Mucosa of rectum (tissue), 2 donors: ENCODE data around the gene FMO2.

Experiments used
- H3K27ac ChIP-seq, 2 donors: one replicate each; pipeline ENCODE4 v1.7.0; 2013; ENCODE audit warnings: inconsistent platforms in 2 of 2, low read depth in 2 of 2, low read length in 2 of 2
- H3K27me3 ChIP-seq, 2 donors: one replicate each; pipeline ENCODE4 v1.7.0; 2013; ENCODE audit warnings: low read length in 2 of 2; ENCODE audit not compliant: control insufficient read depth in 2 of 2, insufficient read depth in 2 of 2
- H3K36me3 ChIP-seq, 2 donors: one replicate each; pipeline ENCODE4 v1.7.0; 2013; ENCODE audit warnings: low read length in 2 of 2; ENCODE audit not compliant: control insufficient read depth in 2 of 2, insufficient read depth in 2 of 2
- H3K4me1 ChIP-seq, 2 donors: one replicate each; pipeline ENCODE4 v1.7.0; 2013; ENCODE audit warnings: low read length in 2 of 2, mild to moderate bottlenecking in 1 of 2; ENCODE audit not compliant: control insufficient read depth in 2 of 2, insufficient read depth in 2 of 2
- H3K4me3 ChIP-seq, 2 donors: one replicate each; pipeline ENCODE4 v1.7.0; 2013; ENCODE audit warnings: low read length in 2 of 2
- H3K9ac ChIP-seq, 2 donors: one replicate each; pipeline ENCODE4 v1.7.0; 2013; ENCODE audit warnings: low read length in 2 of 2, low read depth in 1 of 2, mild to moderate bottlenecking in 1 of 2
- H3K9me3 ChIP-seq, 2 donors: one replicate each; pipeline ENCODE4 v1.7.0; 2013; ENCODE audit warnings: low read length in 2 of 2; ENCODE audit not compliant: control insufficient read depth in 2 of 2
- donor health status: healthy.
- donor health status: Normal muscosa, but diverticular disease.

FMO2 gene

DNA sequence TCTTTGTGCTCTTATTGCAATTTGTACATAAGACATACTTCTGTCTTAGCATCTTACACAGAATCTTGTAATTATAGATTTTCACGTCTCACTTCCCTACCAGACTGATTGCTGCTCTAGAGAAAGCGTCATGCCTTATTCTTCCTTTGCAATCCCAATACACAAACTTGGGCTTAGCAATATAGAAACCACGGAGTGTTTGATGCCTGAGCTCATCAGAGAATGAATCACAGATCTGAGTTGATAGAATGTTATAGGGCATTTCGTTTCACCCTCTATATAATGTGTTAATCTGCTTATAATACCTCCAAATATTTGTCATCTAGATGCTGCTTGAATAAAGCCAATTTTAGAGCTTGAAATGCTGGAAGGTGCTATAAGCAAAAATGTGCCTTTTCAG is 69.8 kb downstream of the FMO2 start:
- no peak overlapping the region for H3K27ac ChIP-seq
- peaks cover 0 to 4% of the 10 kb centered on the region in 2 donors for H3K27me3 ChIP-seq
- H3K36me3 ChIP-seq: no peaks in the 10 kb centered on the region
- no peak overlapping the region for H3K9ac ChIP-seq
- no peak overlapping the region for H3K4me3 ChIP-seq
- no peaks in the 10 kb centered on the region for H3K9me3 ChIP-seq
- peaks cover 4 to 14% of the 10 kb centered on the region in 2 donors for H3K4me1 ChIP-seq

DNA sequence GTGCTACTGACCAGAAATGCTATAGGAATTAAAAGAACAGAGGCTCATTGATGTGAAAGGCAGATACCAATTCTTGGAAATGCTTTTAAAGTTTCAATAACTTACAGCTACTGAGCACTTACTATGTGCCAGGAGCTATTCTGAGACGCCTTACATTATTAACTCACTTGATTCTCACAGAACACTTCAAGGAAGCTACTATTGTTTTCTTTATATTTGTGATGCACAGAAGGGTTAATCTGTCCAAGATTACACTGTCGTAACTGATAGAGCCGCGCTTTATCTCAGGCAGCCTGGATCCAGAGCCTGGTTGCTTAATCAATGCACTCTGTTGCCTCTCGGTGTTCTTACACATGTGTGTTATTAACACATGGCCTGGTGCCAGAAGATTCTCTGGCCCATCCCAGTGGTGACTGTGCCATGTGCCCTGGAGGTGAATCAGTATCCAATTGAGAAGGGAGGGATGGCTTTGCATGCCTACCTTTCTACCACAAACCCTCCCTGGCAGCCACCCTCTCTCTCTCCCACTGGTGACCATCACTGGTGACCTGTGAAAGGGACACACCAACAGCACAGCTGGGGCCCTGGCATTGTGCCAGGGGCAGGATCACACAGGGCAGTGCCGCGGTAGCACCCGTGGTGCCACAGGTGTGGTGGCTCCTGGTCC is 72.0 kb downstream of the FMO2 start:
- Histone ChIP-seq H3K27me3 (no peaks in the 10 kb centered on the region), H3K27ac (no peak overlapping the region), H3K4me3 (no peak overlapping the region), H3K9ac (no peak overlapping the region), H3K9me3 (no peaks in the 10 kb centered on the region), H3K36me3 (no peaks in the 10 kb centered on the region), H3K4me1 (peaks cover 4 to 9% of the 10 kb centered on the region in 2 donors)

DNA sequence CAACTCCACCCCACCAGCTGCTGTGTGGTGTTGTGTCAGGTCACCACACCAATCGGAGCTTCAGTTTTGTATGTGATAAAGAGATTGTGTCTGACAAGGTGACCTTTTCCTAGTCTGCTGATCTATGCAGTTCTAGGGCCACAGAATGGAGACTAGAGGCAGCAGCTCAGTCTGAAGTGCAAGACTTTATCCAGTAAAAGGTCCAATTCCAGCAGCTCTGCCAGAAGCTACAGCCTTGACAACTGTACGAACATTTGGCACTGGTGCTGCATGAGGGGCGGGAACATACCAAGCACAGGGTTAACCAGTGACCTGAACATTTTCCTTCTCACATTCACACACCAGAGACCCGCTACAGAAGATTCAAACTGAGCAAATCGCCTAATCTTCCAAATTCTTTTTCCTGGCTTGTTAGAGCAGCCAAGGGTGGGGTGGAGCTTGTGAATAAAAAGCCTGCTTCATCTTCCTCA is 72.5 kb downstream of the FMO2 start:
- Histone ChIP-seq H3K36me3 (no peaks in the 10 kb centered on the region), H3K27me3 (no peaks in the 10 kb centered on the region), H3K9ac (no peak overlapping the region), H3K4me3 (no peak overlapping the region), H3K4me1 (peaks cover 4 to 9% of the 10 kb centered on the region in 2 donors), H3K9me3 (no peaks in the 10 kb centered on the region), H3K27ac (peak overlapping the region in 1 of 2 donors; percentile 24)

DNA sequence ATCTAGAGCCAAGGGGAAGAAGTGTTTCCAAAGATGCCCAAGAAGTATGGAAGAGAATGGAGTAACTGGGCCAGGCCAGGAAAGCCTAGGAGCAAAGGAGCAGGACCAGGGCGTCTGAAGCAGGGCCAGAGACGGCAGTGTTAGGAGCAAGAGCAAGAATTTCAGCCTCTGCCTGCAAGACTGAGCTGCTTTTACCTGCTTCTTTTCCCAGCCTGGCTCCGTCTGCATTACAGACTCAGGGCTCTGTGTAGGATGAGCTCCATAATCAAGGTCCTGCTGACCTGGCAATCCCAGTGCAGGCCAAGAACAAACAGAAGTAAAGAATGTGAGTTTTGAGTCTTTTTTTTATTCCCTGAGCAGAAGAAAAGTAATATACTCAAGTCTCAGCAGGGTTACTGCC is 73.3 kb downstream of the FMO2 start:
- Histone ChIP-seq H3K27ac (no peak overlapping the region), H3K9ac (no peak overlapping the region), H3K4me3 (no peak overlapping the region), H3K27me3 (no peaks in the 10 kb centered on the region), H3K36me3 (no peaks in the 10 kb centered on the region), H3K4me1 (peaks cover 4 to 9% of the 10 kb centered on the region in 2 donors), H3K9me3 (no peaks in the 10 kb centered on the region)

DNA sequence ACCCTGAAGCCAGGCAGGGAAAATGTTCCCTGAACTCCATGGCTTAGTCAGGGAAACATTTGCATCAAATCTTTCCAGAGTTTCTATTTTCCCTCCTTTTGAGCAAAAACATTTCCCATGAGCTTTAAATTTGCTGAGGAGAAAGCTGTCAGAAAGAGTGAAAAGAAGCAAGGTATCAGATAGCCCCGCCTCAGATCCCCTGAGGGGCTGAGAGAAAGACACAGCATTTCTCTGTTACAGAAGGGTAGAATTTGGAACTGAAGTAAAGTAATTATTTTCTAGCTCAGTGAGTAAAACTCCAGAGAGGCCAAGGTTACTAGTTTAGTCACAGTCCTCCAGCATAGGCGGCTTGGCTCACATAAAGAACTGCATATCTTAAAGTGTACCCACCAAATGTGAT is 73.8 kb downstream of the FMO2 start:
- Histone ChIP-seq H3K27me3 (no peaks in the 10 kb centered on the region), H3K27ac (no peak overlapping the region), H3K4me1 (peaks cover 4 to 9% of the 10 kb centered on the region in 2 donors), H3K36me3 (no peaks in the 10 kb centered on the region), H3K9ac (no peak overlapping the region), H3K9me3 (no peaks in the 10 kb centered on the region), H3K4me3 (no peak overlapping the region)
